Esophagus squamous epithelium (tissue), 5 donors: ENCODE data around the gene ADK. TPM values are rescaled to one million over a fixed set of nuclear protein-coding genes. Genes with fewer than 3 reads are reported as not detected.

ENCODE experiments used
- DNase-seq: peaks from one replicate; lab custom pipeline; 2025; lab: John Stamatoyannopoulos, UW
- H3K27ac ChIP-seq, 4 donors: fragments of 200-600 bp; sonication (generic); one replicate each; pipeline ENCODE4 v1.5.1; 2016 to 2019; ENCODE audit warnings: mild to moderate bottlenecking in 1 of 4
- H3K27me3 ChIP-seq, 4 donors: fragments of 200-600 bp; sonication (generic); 1 replicate in 3 of 4; 2 replicates in 1 of 4; pipeline versions ENCODE4 v1.5.1 to v1.6.0; 2017 to 2021; ENCODE audit warnings: antibody characterized with exemption in 1 of 4
- H3K36me3 ChIP-seq, 3 donors: fragments of 200-600 bp; sonication (generic); one replicate each; pipeline ENCODE4 v1.5.1; 2016 to 2019
- H3K4me1 ChIP-seq, 3 donors: fragments of 200-600 bp; sonication (generic); one replicate each; pipeline ENCODE4 v1.5.1; 2017 to 2019
- H3K4me3 ChIP-seq, 4 donors: fragments of 200-600 bp; sonication (generic); 1 replicate in 3 of 4; 2 replicates in 1 of 4; pipeline ENCODE4 v1.5.1; 2016 to 2019; ENCODE audit warnings: mild to moderate bottlenecking in 2 of 4, moderate library complexity in 1 of 4
- H3K9me3 ChIP-seq, 3 donors: fragments of 200-600 bp; sonication (generic); one replicate each; pipeline ENCODE4 v1.5.1; 2016 to 2019
- POLR2A ChIP-seq, 4 donors: fragments of 450-650 bp; IDR thresholded peaks; one replicate each; pipeline ENCODE4 v1.6.1; 2017; ENCODE audit warnings: antibody characterized with exemption in 4 of 4, mild to moderate bottlenecking in 4 of 4, moderate library complexity in 3 of 4
- WGBS, 2 donors: methylation state at CpG; one replicate each; pipeline ENCODE4 v1.1.5; 2018; 5-methylcytosine and 5-hydroxymethylcytosine counted together
- intact Hi-C: fragments of 100-400 bp; cut with DNase I; formaldehyde crosslinking; loops from one replicate; pipeline ENCODE4 v1.15.0; 2022
- total RNA-seq, 4 donors: library from RNA; depleted of rRNA; stranded (reverse); fragments of >200 nt; gene quantifications; one replicate each; pipeline ENCODE4 v1.1.0, GENCODE V29; 2016
- TF ChIP-seq, protein P1 (sequence below), 6 experiments: fragments of 450-650 bp in 4 of 6; fragments of 200-600 bp in 2 of 6; sonication (generic) in 2 of 6; IDR thresholded peaks; one replicate each; pipeline ENCODE4 v1.5.1; 2016 to 2019; ENCODE audit warnings: antibody characterized with exemption in 6 of 6, mild to moderate bottlenecking in 4 of 6, moderate library complexity in 4 of 6
- donor health status: DM: yes; HTN: yes; CAD: no.

ADK gene
- 10 to 100 TPM; 43.3 to 78.4 (median 68.4) TPM for total RNA-seq

DNA sequence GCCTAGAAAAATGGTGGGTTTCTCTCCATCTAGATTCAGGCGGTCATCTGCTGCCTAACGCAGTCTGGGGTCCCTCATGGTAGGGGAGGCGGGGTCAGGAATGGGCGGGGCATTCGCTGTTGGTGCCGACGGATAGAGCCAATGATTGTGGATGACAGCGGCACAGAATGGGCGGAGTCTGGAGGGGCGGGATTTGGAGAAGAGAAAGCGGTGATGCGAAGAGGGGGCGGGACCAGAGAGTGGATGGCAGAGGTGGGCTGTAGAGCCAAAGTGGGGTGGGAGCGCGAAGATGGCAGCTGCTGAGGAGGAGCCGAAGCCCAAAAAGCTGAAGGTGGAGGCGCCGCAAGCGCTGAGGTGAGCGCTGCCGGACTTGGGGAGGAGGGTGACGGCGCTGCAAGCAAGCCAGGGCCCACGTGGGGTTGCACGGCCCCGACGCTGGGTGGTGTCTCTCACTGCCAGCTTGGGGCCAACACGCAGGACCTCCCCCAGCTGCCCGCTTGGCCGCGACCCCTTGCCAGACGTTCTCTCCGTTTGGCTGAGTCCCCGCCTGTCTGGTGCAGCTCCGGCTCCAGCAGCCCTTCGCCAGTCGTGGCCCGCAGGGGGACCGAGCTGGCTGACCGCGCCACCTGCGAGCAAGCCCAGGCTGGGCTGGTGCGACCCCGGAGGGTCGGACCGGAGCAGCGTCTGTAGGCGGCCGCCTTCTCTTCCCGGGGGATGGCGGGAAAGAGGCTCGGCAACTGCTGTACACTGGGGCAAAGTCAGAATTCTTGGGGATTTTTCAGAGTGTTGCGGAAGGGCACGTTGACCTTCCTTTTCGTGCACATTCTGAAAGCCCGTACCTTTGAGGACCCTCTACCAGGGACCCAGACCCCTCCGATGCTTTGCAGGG is at the start of gene ADK:
ADK (plus strand) TSS at position 232 of the 889 bp plus-strand sequence; CDS start at position 290, 58 bp downstream.
- no peaks in the 10 kb centered on the region for H3K9me3 ChIP-seq
- H3K4me1 ChIP-seq, result peaks cover 25 to 53% (median 27%) of the 10 kb centered on the region in 3 donors
- H3K27me3 ChIP-seq, result no peaks in the 10 kb centered on the region
- intact Hi-C loops, result no loop called here
- H3K4me3 ChIP-seq, result peak within 1 kb of the TSS; percentile 73 to 99 (median 96)
- H3K27ac ChIP-seq, result peak within 1 kb of the TSS; percentile 88 to 95 (median 92)
- WGBS, 2 donors, result 0% methylated on average over 25 to 29 of the region's 57 CpGs
- DNase-seq, result peak; percentile 93
- TF ChIP-seq, protein P1, sequence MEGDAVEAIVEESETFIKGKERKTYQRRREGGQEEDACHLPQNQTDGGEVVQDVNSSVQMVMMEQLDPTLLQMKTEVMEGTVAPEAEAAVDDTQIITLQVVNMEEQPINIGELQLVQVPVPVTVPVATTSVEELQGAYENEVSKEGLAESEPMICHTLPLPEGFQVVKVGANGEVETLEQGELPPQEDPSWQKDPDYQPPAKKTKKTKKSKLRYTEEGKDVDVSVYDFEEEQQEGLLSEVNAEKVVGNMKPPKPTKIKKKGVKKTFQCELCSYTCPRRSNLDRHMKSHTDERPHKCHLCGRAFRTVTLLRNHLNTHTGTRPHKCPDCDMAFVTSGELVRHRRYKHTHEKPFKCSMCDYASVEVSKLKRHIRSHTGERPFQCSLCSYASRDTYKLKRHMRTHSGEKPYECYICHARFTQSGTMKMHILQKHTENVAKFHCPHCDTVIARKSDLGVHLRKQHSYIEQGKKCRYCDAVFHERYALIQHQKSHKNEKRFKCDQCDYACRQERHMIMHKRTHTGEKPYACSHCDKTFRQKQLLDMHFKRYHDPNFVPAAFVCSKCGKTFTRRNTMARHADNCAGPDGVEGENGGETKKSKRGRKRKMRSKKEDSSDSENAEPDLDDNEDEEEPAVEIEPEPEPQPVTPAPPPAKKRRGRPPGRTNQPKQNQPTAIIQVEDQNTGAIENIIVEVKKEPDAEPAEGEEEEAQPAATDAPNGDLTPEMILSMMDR (IDR thresholded peaks at IDR 0.05), result peak in 5 of 6 experiments; percentile 6 to 31 (median 19)
- TF ChIP-seq POLR2A (IDR thresholded peaks at IDR 0.05), result peak in 2 of 4 donors; percentile 53 to 81
- H3K36me3 ChIP-seq, result peaks cover 0 to 22% (median 0%) of the 10 kb centered on the region in 3 donors

DNA sequence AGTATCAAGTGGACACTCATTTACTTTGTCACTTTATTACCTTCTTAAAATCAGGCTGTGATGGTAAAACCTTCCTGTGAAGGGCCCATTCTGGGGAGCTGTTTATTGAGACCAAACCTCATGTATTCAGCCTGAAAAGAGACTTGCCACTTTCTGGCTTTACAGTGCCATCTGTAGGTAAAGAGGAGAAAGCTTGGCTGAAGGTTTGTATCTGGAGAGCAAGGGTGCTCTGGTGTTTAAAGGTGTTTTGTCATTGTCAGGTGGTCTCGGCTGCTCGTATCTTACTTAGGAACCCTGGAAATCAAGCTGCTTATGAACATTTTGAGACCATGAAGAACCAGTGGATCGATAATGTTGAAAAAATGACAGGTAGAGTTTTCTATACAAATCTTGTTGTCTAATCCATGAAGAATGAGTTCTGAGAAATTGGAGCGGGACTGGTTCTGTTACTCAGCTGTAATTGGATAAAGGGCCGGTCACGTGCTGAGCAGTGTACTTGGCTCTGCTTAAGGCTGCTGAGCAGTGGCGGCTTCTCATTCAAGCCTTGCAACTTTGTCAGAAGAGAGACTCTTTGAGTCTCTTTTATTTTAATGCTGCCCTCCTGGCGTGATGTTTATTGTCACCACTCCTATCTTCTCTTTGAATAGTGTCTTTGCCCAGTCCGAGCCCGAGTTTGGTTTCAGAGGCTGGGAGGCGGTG is 47.3 kb upstream of the ADK start:
- intact Hi-C loops, result no loop called here
- H3K4me1 ChIP-seq, result peaks cover 0 to 33% (median 0%) of the 10 kb centered on the region in 3 donors
- no peak overlapping the region for H3K27ac ChIP-seq
- H3K27me3 ChIP-seq, result no peaks in the 10 kb centered on the region
- H3K36me3 ChIP-seq, result peaks cover 13 to 100% (median 29%) of the 10 kb centered on the region in 3 donors
- WGBS, 2 donors, result 68 to 78% methylated on average over 10 to 11 of the region's 11 CpGs
- H3K9me3 ChIP-seq, result no peaks in the 10 kb centered on the region
- TF ChIP-seq, protein P1 (IDR thresholded peaks at IDR 0.05), result peak in 4 of 6 experiments; percentile 8 to 20 (median 18)
- TF ChIP-seq POLR2A (IDR thresholded peaks at IDR 0.05), result no peak
- no peak for DNase-seq
- no peak overlapping the region for H3K4me3 ChIP-seq

DNA sequence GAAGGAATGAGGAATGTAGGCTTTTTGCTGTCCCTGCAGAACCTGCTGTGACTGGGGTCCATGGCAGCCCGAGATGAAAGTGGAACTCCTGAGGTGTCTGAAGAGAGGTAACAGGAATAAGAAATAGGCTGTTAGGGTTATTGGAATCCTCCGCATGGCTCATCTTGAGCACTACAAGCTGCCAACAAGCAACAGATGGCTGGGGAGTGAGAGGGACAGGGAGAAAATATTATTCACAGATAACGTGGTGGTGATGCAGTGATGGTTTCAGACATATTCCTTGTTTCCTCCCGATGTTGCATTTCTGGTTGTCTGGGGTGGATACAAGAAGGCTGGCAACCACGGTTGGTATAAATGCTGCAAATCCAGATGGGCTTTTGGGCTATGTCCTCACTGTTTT is 46.5 kb upstream of the ADK start:
- no peak for DNase-seq
- Histone ChIP-seq H3K9me3 (no peaks in the 10 kb centered on the region), H3K36me3 (peaks cover 13 to 100% (median 28%) of the 10 kb centered on the region in 3 donors), H3K4me3 (no peak overlapping the region), H3K27me3 (no peaks in the 10 kb centered on the region), H3K4me1 (peaks cover 0 to 26% (median 0%) of the 10 kb centered on the region in 3 donors), H3K27ac (no peak overlapping the region)
- intact Hi-C loops, result no loop called here
- WGBS, 2 donors, result 91 to 92% methylated on average over 5 of the region's 5 CpGs
- TF ChIP-seq POLR2A (IDR thresholded peaks at IDR 0.05), result no peak
- TF ChIP-seq, protein P1 (IDR thresholded peaks at IDR 0.05), result no peak

DNA sequence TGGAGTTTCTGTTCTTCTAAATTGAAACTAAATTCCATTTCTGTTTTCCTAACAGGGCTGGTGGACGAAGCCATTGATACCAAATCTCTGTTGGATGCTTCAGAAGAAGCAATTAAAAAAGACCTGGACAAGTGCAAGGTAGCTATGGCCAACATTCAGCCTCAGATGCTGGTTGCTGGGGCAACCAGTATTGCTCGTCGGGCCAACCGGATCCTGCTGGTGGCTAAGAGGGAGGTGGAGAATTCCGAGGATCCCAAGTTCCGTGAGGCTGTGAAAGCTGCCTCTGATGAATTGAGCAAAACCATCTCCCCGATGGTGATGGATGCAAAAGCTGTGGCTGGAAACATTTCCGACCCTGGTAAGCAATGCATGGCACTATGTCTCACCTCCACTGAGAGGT is 46.0 kb upstream of the ADK start:
- TF ChIP-seq, protein P1 (IDR thresholded peaks at IDR 0.05), result no peak
- DNase-seq, result no peak
- Histone ChIP-seq H3K9me3 (no peaks in the 10 kb centered on the region), H3K4me3 (no peak overlapping the region), H3K27ac (no peak overlapping the region), H3K4me1 (peaks cover 0 to 21% (median 0%) of the 10 kb centered on the region in 3 donors), H3K36me3 (peaks cover 13 to 100% (median 33%) of the 10 kb centered on the region in 3 donors), H3K27me3 (no peaks in the 10 kb centered on the region)
- 74 to 82% methylated on average over 8 of the region's 8 CpGs for WGBS, 2 donors
- intact Hi-C loops, result no loop called here
